ENCODE measurements around the gene WNT3A.

Gene WNT3A

GRCh38 chr1:228101994-228102790, 95.4 kb downstream of the WNT3A start:
- DNase-seq = peak; percentile 34

GRCh38 chr1:228102791-228103620, 96.2 kb downstream of the WNT3A start, which contains the start of gene C1orf35:
C1orf35 (minus strand) TSS chr1:228103325; CDS start chr1:228103227, 98 bp downstream.
- peak; percentile 92 for DNase-seq

GRCh38 chr1:228104526-228105269, 97.9 kb downstream of the WNT3A start:
- no peak for DNase-seq

GRCh38 chr1:228105270-228105995, 98.6 kb downstream of the WNT3A start:
- DNase-seq = no peak

DNA sequence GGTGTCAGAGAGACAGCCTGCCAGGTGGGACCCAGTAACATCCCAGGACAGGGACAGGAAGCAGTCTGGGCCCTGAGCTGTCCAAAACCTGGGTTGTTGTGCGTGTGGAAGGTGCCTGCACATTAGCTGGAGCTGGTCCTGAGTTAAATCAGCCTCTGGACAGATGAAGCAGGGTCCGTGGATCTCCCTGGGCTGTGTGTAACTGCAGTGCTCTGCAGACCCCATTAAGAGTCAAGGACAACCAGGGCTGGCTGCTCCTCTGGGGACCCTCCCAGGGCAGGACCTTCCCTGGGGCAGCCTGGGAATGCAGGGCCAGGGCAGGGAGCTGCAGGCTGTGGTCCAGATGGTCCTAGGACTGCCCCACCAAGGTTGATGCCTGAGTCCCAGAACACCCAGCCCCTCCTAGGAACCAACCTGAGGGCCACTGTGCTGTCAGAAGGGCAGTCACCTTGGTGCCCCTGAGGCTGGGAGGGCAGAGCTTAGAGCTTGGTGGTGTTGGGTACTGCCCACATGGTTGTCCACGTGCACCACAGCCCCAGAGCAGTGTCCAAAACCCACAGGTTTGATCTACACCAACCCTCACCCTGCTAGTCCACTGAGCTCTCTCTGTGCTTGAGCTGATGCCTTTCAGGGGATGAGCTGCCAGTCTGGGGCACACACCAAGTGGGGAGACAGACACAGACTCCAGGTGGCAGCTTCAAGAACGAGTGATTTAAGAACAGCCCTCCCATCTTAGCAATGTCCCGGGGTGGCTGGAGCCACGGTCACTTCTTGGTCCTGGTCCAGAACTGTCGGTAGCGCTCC, 99.4 kb downstream of the WNT3A start:
- DNase-seq = no peak

- no peak for DNase-seq
Observed at GRCh38 chr1:228106800-228107054, 99.9 kb downstream of the WNT3A start.

DNA sequence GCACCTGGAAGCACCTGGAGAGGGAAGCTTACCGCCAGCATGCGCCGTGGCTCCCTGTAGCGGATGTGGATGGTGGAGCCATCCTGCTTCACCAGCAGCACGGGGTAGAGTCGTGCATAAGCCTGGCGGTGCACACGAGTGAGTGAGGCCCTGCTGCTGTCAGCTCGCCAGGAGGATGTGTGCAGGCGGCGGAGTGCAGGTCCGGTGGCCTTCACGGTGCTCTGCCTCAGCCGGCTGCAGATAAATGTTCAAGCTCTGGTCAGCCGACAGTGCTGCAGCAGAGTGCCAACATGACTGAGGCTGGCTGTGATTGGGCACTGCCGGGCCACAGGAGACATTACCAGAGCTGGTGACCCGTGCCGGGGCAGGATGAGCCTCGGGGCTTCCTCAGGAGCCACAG, 100.8 kb downstream of the WNT3A start:
- no peak for DNase-seq

- DNase-seq = no peak
Observed at GRCh38 chr1:228108055-228108690, 101.4 kb downstream of the WNT3A start.

- no peak for DNase-seq
Observed at GRCh38 chr1:228108742-228109072, 101.9 kb downstream of the WNT3A start.

DNA sequence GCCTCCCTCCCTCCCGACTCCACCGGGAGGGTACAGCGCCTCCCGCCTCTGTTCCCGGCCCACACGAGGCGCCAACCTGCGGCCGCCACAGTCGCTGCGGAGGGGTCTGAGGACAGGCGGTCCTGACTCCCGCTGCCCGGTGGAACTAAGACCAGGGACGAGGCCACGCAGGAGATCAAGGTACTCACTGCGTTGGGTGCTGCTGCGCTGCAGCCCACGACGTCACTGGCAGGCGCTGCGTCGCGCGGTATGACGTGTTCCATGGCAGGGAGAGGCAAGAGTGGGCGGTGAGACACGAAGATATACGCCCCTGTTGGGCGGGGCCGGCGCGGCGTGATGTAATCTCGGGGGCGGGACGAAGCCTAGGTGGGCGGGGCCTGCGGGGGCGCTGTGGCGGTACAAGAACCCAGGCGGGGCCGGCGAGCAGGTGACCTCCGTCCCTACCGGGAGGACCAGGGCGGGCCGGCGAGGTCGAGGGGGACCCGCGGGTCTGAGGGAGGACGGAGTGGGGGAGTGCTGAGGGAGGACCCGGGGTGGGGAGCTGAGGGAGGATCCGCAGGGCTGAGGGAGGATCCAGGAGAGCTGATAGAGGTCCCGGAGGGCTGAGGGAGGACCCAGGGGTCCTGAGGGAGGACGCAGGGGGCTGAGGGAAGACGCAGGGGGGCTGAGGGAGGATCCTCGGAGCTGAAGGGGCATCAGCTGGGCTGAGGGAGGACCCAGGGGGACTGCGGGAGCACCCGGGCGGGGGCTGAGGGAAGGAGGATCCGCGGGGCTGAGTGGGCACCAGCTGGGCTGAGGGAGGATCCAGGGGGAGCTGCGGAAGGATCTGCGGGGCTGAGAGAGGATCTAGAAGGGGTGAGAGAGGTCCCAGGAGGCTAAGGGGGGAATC, 102.5 kb downstream of the WNT3A start, which contains the start of gene MRPL55:
Gene MRPL55 (minus strand): TSS at position 227 of the 889 bp plus-strand sequence. CDS start 1,039 bp downstream, outside the sequence.
- peak; percentile 98 for DNase-seq

DNA sequence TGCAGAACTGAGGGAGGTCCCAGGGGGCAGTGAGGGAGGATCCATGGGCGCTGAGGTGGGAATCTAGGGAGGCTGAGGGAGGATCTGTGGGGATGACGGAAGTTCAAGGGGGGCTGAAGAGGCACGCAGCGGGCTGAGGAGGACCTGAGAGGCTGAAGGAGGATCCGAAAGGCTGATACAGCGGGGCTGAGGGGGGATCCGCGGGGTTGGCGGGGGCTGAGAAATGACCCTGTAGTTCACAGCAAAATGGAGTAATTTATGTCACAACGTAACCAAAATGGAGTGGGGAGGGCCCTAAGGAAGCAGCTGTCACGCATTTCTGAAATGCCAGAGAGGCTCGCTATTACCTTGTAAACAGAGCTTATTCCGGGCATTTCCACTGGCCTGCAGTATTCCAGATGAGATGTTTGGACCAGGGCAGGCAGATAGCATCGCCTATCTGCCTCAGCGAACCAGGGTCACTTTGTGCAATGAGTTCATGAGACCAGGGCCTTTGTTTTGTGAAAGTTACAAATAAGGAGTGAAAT, 103.2 kb downstream of the WNT3A start:
- DNase-seq = no peak

GRCh38 chr1:228110556-228110955, 103.8 kb downstream of the WNT3A start:
- no peak for DNase-seq

Data from effector CD8-positive, alpha-beta T cell (primary cell).